SK-N-SH treated with all-trans-retinoic acid at 6 μM for 48 hours (cell line): Measurements from ENCODE around the gene RFXAP.

Experiments used
- ATAC-seq: fragments of 200-7000 bp; cut with Tn5 transposase; 3 replicates; pipeline ENCODE4 v1.9.1; 2020; ENCODE audit warnings: mild to moderate bottlenecking, moderate library complexity
- ARNTL ChIP-seq: fragments of 450-650 bp; formaldehyde crosslinking; IDR thresholded peaks from 2 replicates; pipeline ENCODE4 v1.5.0; 2020; ENCODE audit warnings: low read depth, mild to moderate bottlenecking, moderate library complexity, borderline replicate concordance
- BACH2 ChIP-seq: fragments of 250-450 bp; sonication (Bioruptor Pico); IDR thresholded peaks from 2 replicates; pipeline ENCODE4 v1.9.0; 2021; ENCODE audit warnings: mild to moderate bottlenecking, borderline replicate concordance
- CSDC2 ChIP-seq: fragments of 250-450 bp; sonication (Bioruptor Pico); IDR thresholded peaks from 2 replicates; pipeline ENCODE4 v1.5.0; 2020; ENCODE audit warnings: mild to moderate bottlenecking, moderate library complexity
- CSRNP3 ChIP-seq: fragments of 250-450 bp; sonication (Bioruptor Pico); IDR thresholded peaks from 2 replicates; pipeline ENCODE4 v1.5.1; 2021; ENCODE audit warnings: mild to moderate bottlenecking, moderate library complexity
- ESRRG ChIP-seq: fragments of 250-450 bp; sonication (Bioruptor Pico); IDR thresholded peaks from 2 replicates; pipeline ENCODE4 v1.6.1; 2021; ENCODE audit warnings: mild to moderate bottlenecking
- GLIS3 ChIP-seq: fragments of 250-450 bp; sonication (Bioruptor Pico); IDR thresholded peaks from 2 replicates; pipeline ENCODE4 v1.5.0; 2020; ENCODE audit warnings: mild to moderate bottlenecking, moderate library complexity
- OSR1 ChIP-seq: fragments of 250-450 bp; sonication (Bioruptor Pico); IDR thresholded peaks from 2 replicates; pipeline ENCODE4 v1.8.0; 2022; ENCODE audit warnings: moderate library complexity, mild to moderate bottlenecking, inconsistent platforms
- PATZ1 ChIP-seq: fragments of 250-450 bp; sonication (Bioruptor Pico); IDR thresholded peaks from 2 replicates; pipeline ENCODE4 v1.8.0; 2020; ENCODE audit warnings: mild to moderate bottlenecking, moderate library complexity, borderline replicate concordance
- POU6F1 ChIP-seq: fragments of 250-450 bp; sonication (Bioruptor Pico); IDR thresholded peaks from 2 replicates; pipeline ENCODE4 v1.8.0; 2021; ENCODE audit warnings: low read depth, mild to moderate bottlenecking, moderate library complexity, borderline replicate concordance
- PPARA ChIP-seq: fragments of 250-450 bp; sonication (Bioruptor Pico); IDR thresholded peaks from 2 replicates; pipeline ENCODE4 v1.5.0; 2020; ENCODE audit warnings: mild to moderate bottlenecking, borderline replicate concordance
- RARB ChIP-seq: fragments of 250-450 bp; sonication (Bioruptor Pico); IDR thresholded peaks from 2 replicates; pipeline ENCODE4 v1.8.0; 2021; ENCODE audit warnings: mild to moderate bottlenecking, moderate library complexity
- SNAI2 ChIP-seq: fragments of 250-450 bp; sonication (Bioruptor Pico); IDR thresholded peaks from 2 replicates; pipeline ENCODE4 v1.5.0; 2020; ENCODE audit warnings: mild to moderate bottlenecking, moderate library complexity
- TCF4 ChIP-seq: fragments of 250-450 bp; sonication (Bioruptor Pico); IDR thresholded peaks from 2 replicates; pipeline ENCODE4 v1.8.0; 2021; ENCODE audit warnings: mild to moderate bottlenecking, moderate library complexity, borderline replicate concordance
- TOX ChIP-seq: fragments of 250-450 bp; sonication (Bioruptor Pico); IDR thresholded peaks from 2 replicates; pipeline ENCODE4 v1.8.0; 2021; ENCODE audit warnings: mild to moderate bottlenecking, moderate library complexity, borderline replicate concordance
- TSHZ2 ChIP-seq: fragments of 250-450 bp; sonication (Bioruptor Pico); IDR thresholded peaks from 2 replicates; pipeline ENCODE4 v1.5.0; 2020; ENCODE audit warnings: mild to moderate bottlenecking, moderate library complexity
- ZC3H10 ChIP-seq: fragments of 250-450 bp; sonication (Bioruptor Pico); IDR thresholded peaks from 2 replicates; pipeline ENCODE4 v1.5.1; 2021; ENCODE audit warnings: mild to moderate bottlenecking, moderate library complexity
- ZFP30 ChIP-seq: fragments of 450-650 bp; formaldehyde crosslinking; IDR thresholded peaks from 2 replicates; pipeline ENCODE4 v1.5.0; 2022; ENCODE audit warnings: mild to moderate bottlenecking, moderate library complexity
- ZNF70 ChIP-seq: fragments of 450-650 bp; formaldehyde crosslinking; IDR thresholded peaks from 2 replicates; pipeline ENCODE4 v1.5.0; 2020; ENCODE audit warnings: mild to moderate bottlenecking, moderate library complexity
- ZNF8 ChIP-seq: fragments of 450-650 bp; formaldehyde crosslinking; IDR thresholded peaks from 2 replicates; pipeline ENCODE4 v1.5.0; 2020; ENCODE audit warnings: mild to moderate bottlenecking, moderate library complexity
- TF ChIP-seq, protein P1 (sequence below): fragments of 250-450 bp; sonication (Bioruptor Pico); IDR thresholded peaks from 2 replicates; pipeline ENCODE4 v1.5.1; 2020; ENCODE audit warnings: low read depth, mild to moderate bottlenecking, moderate library complexity

RFXAP gene

GRCh38 chr13:36796052-36796451 is 23.0 kb upstream of the RFXAP start (continued):
- TF ChIP-seq PATZ1 (CRISPR knock-in tag) (no peak), ZFP30 (no peak), BACH2 (CRISPR knock-in tag) (no peak)

- no peak for TF ChIP-seq BACH2 (CRISPR knock-in tag)
- TF ChIP-seq ZNF70 (CRISPR knock-in tag) = no peak
- ATAC-seq = no peak
Measured at GRCh38 chr13:36801035-36801434, 18.0 kb upstream of the RFXAP start.

- no peak for ATAC-seq
Measured at GRCh38 chr13:36804588-36804987, 14.4 kb upstream of the RFXAP start.

More at GRCh38 chr13:36804588-36804987, 14.4 kb upstream of the RFXAP start:
- TF ChIP-seq CSRNP3 (CRISPR knock-in tag) (no peak), PPARA (CRISPR knock-in tag) (no peak), OSR1 (CRISPR knock-in tag) (no peak), TOX (CRISPR knock-in tag) (no peak), GLIS3 (CRISPR knock-in tag) (no peak), BACH2 (CRISPR knock-in tag) (no peak), ZC3H10 (CRISPR knock-in tag) (no peak), POU6F1 (CRISPR knock-in tag) (no peak), RARB (CRISPR knock-in tag) (no peak), SNAI2 (no peak), TSHZ2 (CRISPR knock-in tag) (no peak), ZNF70 (CRISPR knock-in tag) (no peak), ESRRG (CRISPR knock-in tag) (no peak), PATZ1 (CRISPR knock-in tag) (no peak), CSDC2 (CRISPR knock-in tag) (no peak), ZFP30 (no peak), TCF4 (CRISPR knock-in tag) (no peak), ZNF8 (no peak), ARNTL (CRISPR knock-in tag) (no peak)
- TF ChIP-seq, protein P1, sequence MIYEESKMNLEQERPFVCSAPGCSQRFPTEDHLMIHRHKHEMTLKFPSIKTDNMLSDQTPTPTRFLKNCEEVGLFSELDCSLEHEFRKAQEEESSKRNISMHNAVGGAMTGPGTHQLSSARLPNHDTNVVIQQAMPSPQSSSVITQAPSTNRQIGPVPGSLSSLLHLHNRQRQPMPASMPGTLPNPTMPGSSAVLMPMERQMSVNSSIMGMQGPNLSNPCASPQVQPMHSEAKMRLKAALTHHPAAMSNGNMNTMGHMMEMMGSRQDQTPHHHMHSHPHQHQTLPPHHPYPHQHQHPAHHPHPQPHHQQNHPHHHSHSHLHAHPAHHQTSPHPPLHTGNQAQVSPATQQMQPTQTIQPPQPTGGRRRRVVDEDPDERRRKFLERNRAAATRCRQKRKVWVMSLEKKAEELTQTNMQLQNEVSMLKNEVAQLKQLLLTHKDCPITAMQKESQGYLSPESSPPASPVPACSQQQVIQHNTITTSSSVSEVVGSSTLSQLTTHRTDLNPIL = no peak
